Astrocyte (in vitro differentiated cells and primary cell): Measurements from ENCODE around the gene TMEM59. TPM values are rescaled to one million over a fixed set of nuclear protein-coding genes. Genes with fewer than 3 reads are reported as not detected.

Source experiments
- DNase-seq: peaks from one replicate; pipeline ENCODE4 v3.0.0-alpha.2; 2010; ENCODE audit warnings: low read depth
- FAIRE-seq: peaks from 2 replicates; lab custom pipeline; 2011; peaks lifted over from hg19 to GRCh38; lab: Jason Lieb, UNC
- H2AFZ ChIP-seq: 2 replicates; pipeline ENCODE4 v1.6.0; 2012; ENCODE audit warnings: low read depth, low read length, inconsistent platforms
- H3K27ac ChIP-seq: 2 replicates; pipeline ENCODE4 v1.5.1; 2011; ENCODE audit warnings: low read depth, low read length, inconsistent platforms
- H3K27me3 ChIP-seq: 2 replicates; pipeline ENCODE4 v1.6.0; 2011; ENCODE audit warnings: low read length, inconsistent platforms; ENCODE audit not compliant: insufficient read depth
- H3K36me3 ChIP-seq: 2 replicates; pipeline ENCODE4 v1.5.1; 2011; ENCODE audit warnings: low read length, inconsistent platforms; ENCODE audit not compliant: insufficient read depth
- H3K4me1 ChIP-seq: 2 replicates; pipeline ENCODE4 v1.5.1; 2011; ENCODE audit warnings: low read length, inconsistent platforms; ENCODE audit not compliant: insufficient read depth
- H3K4me2 ChIP-seq: 2 replicates; pipeline ENCODE4 v1.6.0; 2012; ENCODE audit warnings: low read length, inconsistent platforms
- H3K4me3 ChIP-seq: 2 replicates; pipeline ENCODE4 v1.5.1; 2011; ENCODE audit warnings: low read depth, mild to moderate bottlenecking, low read length, inconsistent platforms; ENCODE audit not compliant: insufficient read depth
- H3K79me2 ChIP-seq: 2 replicates; pipeline ENCODE4 v1.6.0; 2012; ENCODE audit warnings: mild to moderate bottlenecking, low read length, inconsistent platforms; ENCODE audit not compliant: insufficient read depth
- H3K9ac ChIP-seq: 2 replicates; pipeline ENCODE4 v1.6.0; 2012; ENCODE audit warnings: mild to moderate bottlenecking, low read length, inconsistent platforms
- H3K9me3 ChIP-seq: 2 replicates; pipeline ENCODE4 v1.5.1; 2012; ENCODE audit warnings: low read depth, mild to moderate bottlenecking, low read length, inconsistent platforms; ENCODE audit not compliant: insufficient read depth
- H4K20me1 ChIP-seq: 2 replicates; pipeline ENCODE4 v1.6.0; 2012; ENCODE audit warnings: low read length, inconsistent platforms; ENCODE audit not compliant: insufficient read depth
- H3K27ac Mint-ChIP-seq: one replicate; pipeline ENCODE4 v1.8.0; 2021; ENCODE audit warnings: mild to moderate bottlenecking, mixed read lengths; ENCODE audit not compliant: unreplicated experiment
- H3K27me3 Mint-ChIP-seq: one replicate; pipeline ENCODE4 v1.8.0; 2021; ENCODE audit warnings: low read depth, mixed read lengths; ENCODE audit not compliant: unreplicated experiment
- H3K36me3 Mint-ChIP-seq: one replicate; pipeline ENCODE4 v1.8.0; 2021; ENCODE audit warnings: low read depth, mixed read lengths; ENCODE audit not compliant: unreplicated experiment
- H3K4me1 Mint-ChIP-seq: one replicate; pipeline ENCODE4 v1.8.0; 2021; ENCODE audit warnings: low read depth, mixed read lengths; ENCODE audit not compliant: unreplicated experiment
- H3K4me3 Mint-ChIP-seq: one replicate; pipeline ENCODE4 v1.8.0; 2021; ENCODE audit warnings: mild to moderate bottlenecking, moderate library complexity, mixed read lengths; ENCODE audit not compliant: unreplicated experiment
- H3K9me3 Mint-ChIP-seq: one replicate; pipeline ENCODE4 v1.8.0; 2021; ENCODE audit warnings: mild to moderate bottlenecking, mixed read lengths; ENCODE audit not compliant: unreplicated experiment
- EZH2 ChIP-seq: IDR thresholded peaks from 2 replicates; pipeline ENCODE4 v1.6.1; 2012; ENCODE audit warnings: mild to moderate bottlenecking, low read length, inconsistent platforms; ENCODE audit not compliant: insufficient read depth
- total RNA-seq: library from RNA; stranded (reverse); gene quantifications from 2 replicates; pipeline ENCODE4 v1.2.1, GENCODE V29; 2021
- TF ChIP-seq, protein P1 (sequence below): IDR thresholded peaks from 2 replicates; pipeline ENCODE4 v1.5.1; 2011; ENCODE audit warnings: low read depth, mild to moderate bottlenecking, inconsistent platforms, low read length, moderate library complexity; ENCODE audit not compliant: insufficient read depth

Gene TMEM59
- total RNA-seq, 1 donor from 2014 or later = 315 TPM

DNA sequence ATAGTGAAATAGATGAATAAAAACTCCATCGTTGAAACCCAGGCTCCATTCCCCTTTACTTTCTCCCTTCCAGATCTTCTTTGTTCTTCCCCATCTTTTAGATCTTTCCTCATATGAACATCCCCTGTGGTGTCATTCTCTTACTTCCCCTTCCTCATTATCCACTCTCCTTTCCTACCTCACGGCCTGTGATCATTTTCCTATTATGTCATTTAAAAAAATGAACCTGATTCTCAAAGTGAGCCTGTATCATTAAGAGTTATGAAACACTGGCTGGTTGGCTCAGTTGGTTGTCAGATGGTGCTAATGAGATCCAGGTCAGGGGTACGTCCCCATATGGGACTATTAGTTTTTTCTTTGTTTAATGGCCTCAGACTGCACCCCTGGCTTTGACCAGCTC, 38.7 kb upstream of the TMEM59 start:
- no peak overlapping the region for H3K4me2 ChIP-seq
- H4K20me1 ChIP-seq = no peaks in the 10 kb centered on the region
- H3K79me2 ChIP-seq = no peaks in the 10 kb centered on the region
- FAIRE-seq = no peak
- no peak overlapping the region for H2AFZ ChIP-seq
- no peak for DNase-seq
- H3K27me3 Mint-ChIP-seq = no peaks in the 10 kb centered on the region
- no peak overlapping the region for H3K4me3 ChIP-seq
- H3K4me3 Mint-ChIP-seq = no peak overlapping the region
- no peak for TF ChIP-seq EZH2
- TF ChIP-seq, protein P1, sequence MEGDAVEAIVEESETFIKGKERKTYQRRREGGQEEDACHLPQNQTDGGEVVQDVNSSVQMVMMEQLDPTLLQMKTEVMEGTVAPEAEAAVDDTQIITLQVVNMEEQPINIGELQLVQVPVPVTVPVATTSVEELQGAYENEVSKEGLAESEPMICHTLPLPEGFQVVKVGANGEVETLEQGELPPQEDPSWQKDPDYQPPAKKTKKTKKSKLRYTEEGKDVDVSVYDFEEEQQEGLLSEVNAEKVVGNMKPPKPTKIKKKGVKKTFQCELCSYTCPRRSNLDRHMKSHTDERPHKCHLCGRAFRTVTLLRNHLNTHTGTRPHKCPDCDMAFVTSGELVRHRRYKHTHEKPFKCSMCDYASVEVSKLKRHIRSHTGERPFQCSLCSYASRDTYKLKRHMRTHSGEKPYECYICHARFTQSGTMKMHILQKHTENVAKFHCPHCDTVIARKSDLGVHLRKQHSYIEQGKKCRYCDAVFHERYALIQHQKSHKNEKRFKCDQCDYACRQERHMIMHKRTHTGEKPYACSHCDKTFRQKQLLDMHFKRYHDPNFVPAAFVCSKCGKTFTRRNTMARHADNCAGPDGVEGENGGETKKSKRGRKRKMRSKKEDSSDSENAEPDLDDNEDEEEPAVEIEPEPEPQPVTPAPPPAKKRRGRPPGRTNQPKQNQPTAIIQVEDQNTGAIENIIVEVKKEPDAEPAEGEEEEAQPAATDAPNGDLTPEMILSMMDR = no peak
- no peak overlapping the region for H3K27ac Mint-ChIP-seq
- H3K4me1 Mint-ChIP-seq = no peaks in the 10 kb centered on the region
- no peaks in the 10 kb centered on the region for H3K9me3 Mint-ChIP-seq
- no peaks in the 10 kb centered on the region for H3K36me3 ChIP-seq
- H3K36me3 Mint-ChIP-seq = peaks cover 3% of the 10 kb centered on the region
- H3K9ac ChIP-seq = no peak overlapping the region
- H3K4me1 ChIP-seq = no peaks in the 10 kb centered on the region
- no peaks in the 10 kb centered on the region for H3K9me3 ChIP-seq
- no peaks in the 10 kb centered on the region for H3K27me3 ChIP-seq
- H3K27ac ChIP-seq = no peak overlapping the region

DNA sequence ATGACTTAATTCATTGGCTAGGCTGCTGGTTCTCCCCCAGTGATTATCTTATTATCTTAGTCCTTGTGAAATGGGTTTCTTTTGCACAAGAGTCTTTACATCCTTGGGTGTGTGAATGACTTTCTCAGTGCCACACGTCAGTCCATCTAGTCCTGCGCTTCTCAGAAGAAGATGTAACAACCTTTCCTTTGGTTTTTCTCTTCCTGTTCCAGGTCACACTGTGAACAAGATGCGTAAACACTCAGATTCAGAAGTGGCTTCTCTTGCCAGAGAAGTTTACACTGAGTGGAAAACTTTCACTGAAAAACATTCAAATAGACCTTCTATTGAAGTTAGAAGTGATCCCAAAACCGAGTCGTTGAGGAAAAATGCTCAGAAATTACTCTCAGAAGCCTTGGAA, 35.4 kb upstream of the TMEM59 start:
- no peak overlapping the region for H2AFZ ChIP-seq
- no peaks in the 10 kb centered on the region for H3K27me3 ChIP-seq
- H4K20me1 ChIP-seq = no peaks in the 10 kb centered on the region
- FAIRE-seq (no peak), DNase-seq (no peak)
- TF ChIP-seq, protein P1 = no peak
- TF ChIP-seq EZH2 = no peak
- H3K9me3 ChIP-seq = no peaks in the 10 kb centered on the region
- Mint-ChIP-seq H3K36me3 (no peaks in the 10 kb centered on the region), H3K4me3 (no peak overlapping the region), H3K4me1 (no peaks in the 10 kb centered on the region), H3K27ac (no peak overlapping the region), H3K9me3 (no peaks in the 10 kb centered on the region), H3K27me3 (no peaks in the 10 kb centered on the region)
- no peaks in the 10 kb centered on the region for H3K4me1 ChIP-seq
- no peaks in the 10 kb centered on the region for H3K36me3 ChIP-seq
- H3K27ac ChIP-seq = no peak overlapping the region
- H3K4me3 ChIP-seq = no peak overlapping the region
- no peak overlapping the region for H3K9ac ChIP-seq
- no peak overlapping the region for H3K4me2 ChIP-seq
- no peaks in the 10 kb centered on the region for H3K79me2 ChIP-seq

DNA sequence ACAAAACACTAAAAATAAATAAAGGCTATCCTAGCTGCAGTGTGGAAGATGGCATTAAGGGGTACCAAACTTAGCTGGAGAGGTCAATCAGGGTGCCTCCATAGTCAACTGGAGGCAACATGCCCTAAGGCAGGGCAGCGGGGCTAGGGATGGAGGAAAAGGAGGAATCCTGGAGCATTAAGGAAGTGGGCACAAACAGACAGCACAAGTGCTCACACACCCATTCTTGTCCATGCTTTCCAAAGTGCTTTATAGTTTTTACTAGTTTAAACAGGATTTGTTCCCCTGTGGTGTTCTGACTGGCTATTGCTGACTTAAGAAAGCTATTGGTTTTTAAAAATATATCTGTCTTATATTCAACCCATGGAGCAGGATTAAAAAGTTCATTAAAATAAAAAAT, 33.8 kb upstream of the TMEM59 start:
- TF ChIP-seq, protein P1 = no peak
- no peak for TF ChIP-seq EZH2
- H3K9ac ChIP-seq = no peak overlapping the region
- FAIRE-seq (no peak), DNase-seq (no peak)
- H3K4me1 ChIP-seq = no peaks in the 10 kb centered on the region
- H3K4me3 Mint-ChIP-seq = no peak overlapping the region
- H3K27me3 ChIP-seq = no peaks in the 10 kb centered on the region
- no peak overlapping the region for H3K27ac Mint-ChIP-seq
- no peak overlapping the region for H2AFZ ChIP-seq
- H3K36me3 ChIP-seq = no peaks in the 10 kb centered on the region
- no peak overlapping the region for H3K4me3 ChIP-seq
- H3K4me1 Mint-ChIP-seq = no peaks in the 10 kb centered on the region
- H3K27me3 Mint-ChIP-seq = no peaks in the 10 kb centered on the region
- H3K36me3 Mint-ChIP-seq = no peaks in the 10 kb centered on the region
- H3K27ac ChIP-seq = no peak overlapping the region
- H3K79me2 ChIP-seq = no peaks in the 10 kb centered on the region
- no peak overlapping the region for H3K4me2 ChIP-seq
- H4K20me1 ChIP-seq = no peaks in the 10 kb centered on the region
- H3K9me3 ChIP-seq = no peaks in the 10 kb centered on the region
- H3K9me3 Mint-ChIP-seq = no peaks in the 10 kb centered on the region
